Neutrophil (primary cell): Measurements from ENCODE around the gene PCED1B.

Experiments used
- H3K27ac ChIP-seq: fragments of 200-600 bp; sonication (generic); 2 replicates; pipeline ENCODE4 v1.5.1; 2016; ENCODE audit warnings: mild to moderate bottlenecking, moderate library complexity
- H3K27me3 ChIP-seq: fragments of 200-600 bp; sonication (generic); 2 replicates; pipeline ENCODE4 v1.6.0; 2016; ENCODE audit warnings: mild to moderate bottlenecking
- H3K36me3 ChIP-seq: fragments of 200-600 bp; sonication (generic); 2 replicates; pipeline ENCODE4 v1.5.1; 2017
- H3K4me1 ChIP-seq, 2 experiments: fragments of 200-600 bp in 1 of 2; sonication (generic) in 1 of 2; 1 replicate in 1 of 2; 2 replicates in 1 of 2; pipeline versions ENCODE4 v1.5.1 to v1.6.1; 2013 to 2016; ENCODE audit warnings: low read depth in 1 of 2, low read length in 1 of 2, mild to moderate bottlenecking in 1 of 2, moderate library complexity in 1 of 2; ENCODE audit not compliant: control insufficient read depth in 1 of 2, insufficient read depth in 1 of 2
- H3K4me3 ChIP-seq, 2 experiments: fragments of 200-600 bp in 1 of 2; sonication (generic) in 1 of 2; 1 replicate in 1 of 2; 2 replicates in 1 of 2; pipeline ENCODE4 v1.5.1; 2013 to 2016; ENCODE audit warnings: low read depth in 1 of 2, low read length in 1 of 2, mild to moderate bottlenecking in 1 of 2, moderate library complexity in 1 of 2
- H3K9me3 ChIP-seq: fragments of 200-600 bp; sonication (generic); 2 replicates; pipeline ENCODE4 v1.5.1; 2016
- TF ChIP-seq, protein P1 (sequence below): fragments of 200-600 bp; sonication (generic); IDR thresholded peaks from 2 replicates; pipeline ENCODE4 v1.5.1; 2016; ENCODE audit warnings: antibody characterized with exemption

Gene PCED1B

GRCh38 chr12:47209014-47209413 is 129.6 kb downstream of the PCED1B start:
- Histone ChIP-seq H3K36me3 (peaks cover 5% of the 10 kb centered on the region), H3K4me3 (no peak overlapping the region), H3K4me1 (peaks cover 57 to 59% of the 10 kb centered on the region in 2 experiments), H3K9me3 (no peaks in the 10 kb centered on the region), H3K27me3 (no peaks in the 10 kb centered on the region), H3K27ac (peak overlapping the region; percentile 90)
- TF ChIP-seq, protein P1, sequence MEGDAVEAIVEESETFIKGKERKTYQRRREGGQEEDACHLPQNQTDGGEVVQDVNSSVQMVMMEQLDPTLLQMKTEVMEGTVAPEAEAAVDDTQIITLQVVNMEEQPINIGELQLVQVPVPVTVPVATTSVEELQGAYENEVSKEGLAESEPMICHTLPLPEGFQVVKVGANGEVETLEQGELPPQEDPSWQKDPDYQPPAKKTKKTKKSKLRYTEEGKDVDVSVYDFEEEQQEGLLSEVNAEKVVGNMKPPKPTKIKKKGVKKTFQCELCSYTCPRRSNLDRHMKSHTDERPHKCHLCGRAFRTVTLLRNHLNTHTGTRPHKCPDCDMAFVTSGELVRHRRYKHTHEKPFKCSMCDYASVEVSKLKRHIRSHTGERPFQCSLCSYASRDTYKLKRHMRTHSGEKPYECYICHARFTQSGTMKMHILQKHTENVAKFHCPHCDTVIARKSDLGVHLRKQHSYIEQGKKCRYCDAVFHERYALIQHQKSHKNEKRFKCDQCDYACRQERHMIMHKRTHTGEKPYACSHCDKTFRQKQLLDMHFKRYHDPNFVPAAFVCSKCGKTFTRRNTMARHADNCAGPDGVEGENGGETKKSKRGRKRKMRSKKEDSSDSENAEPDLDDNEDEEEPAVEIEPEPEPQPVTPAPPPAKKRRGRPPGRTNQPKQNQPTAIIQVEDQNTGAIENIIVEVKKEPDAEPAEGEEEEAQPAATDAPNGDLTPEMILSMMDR, result no peak

GRCh38 chr12:47210776-47211175 is 131.4 kb downstream of the PCED1B start:
- Histone ChIP-seq H3K27ac (no peak overlapping the region), H3K36me3 (peaks cover 5% of the 10 kb centered on the region), H3K4me1 (peaks cover 73 to 74% of the 10 kb centered on the region in 2 experiments), H3K27me3 (no peaks in the 10 kb centered on the region), H3K9me3 (no peaks in the 10 kb centered on the region), H3K4me3 (no peak overlapping the region)
- TF ChIP-seq, protein P1, result no peak

DNA sequence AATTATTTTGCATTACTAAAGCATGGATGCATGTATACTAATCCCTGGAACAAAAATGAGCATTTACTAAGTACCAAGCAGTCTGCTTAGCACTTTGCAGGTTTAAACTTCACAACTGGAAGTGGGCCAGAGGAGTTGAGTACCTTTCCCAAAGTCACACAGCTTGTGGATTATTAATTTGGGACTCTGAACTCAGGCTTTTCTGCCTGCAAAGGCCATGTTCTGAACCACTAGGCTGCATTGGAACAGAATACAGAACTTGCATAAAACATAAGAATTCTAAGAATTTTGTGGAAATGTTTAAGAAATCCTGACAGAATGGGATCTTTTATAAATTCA is 133.2 kb downstream of the PCED1B start:
- H3K4me3 ChIP-seq, result no peak overlapping the region
- no peaks in the 10 kb centered on the region for H3K27me3 ChIP-seq
- H3K36me3 ChIP-seq, result peaks cover 5% of the 10 kb centered on the region
- peak overlapping the region; percentile 74 for H3K27ac ChIP-seq
- H3K4me1 ChIP-seq, result peaks cover 68% of the 10 kb centered on the region in 2 experiments
- TF ChIP-seq, protein P1, result no peak
- no peaks in the 10 kb centered on the region for H3K9me3 ChIP-seq

GRCh38 chr12:47213396-47213795 is 134.0 kb downstream of the PCED1B start:
- TF ChIP-seq, protein P1, result no peak
- peaks cover 5% of the 10 kb centered on the region for H3K36me3 ChIP-seq
- H3K9me3 ChIP-seq, result no peaks in the 10 kb centered on the region
- H3K4me1 ChIP-seq, result peaks cover 61% of the 10 kb centered on the region in 2 experiments
- no peaks in the 10 kb centered on the region for H3K27me3 ChIP-seq
- no peak overlapping the region for H3K4me3 ChIP-seq
- peak overlapping the region; percentile 11 for H3K27ac ChIP-seq

DNA sequence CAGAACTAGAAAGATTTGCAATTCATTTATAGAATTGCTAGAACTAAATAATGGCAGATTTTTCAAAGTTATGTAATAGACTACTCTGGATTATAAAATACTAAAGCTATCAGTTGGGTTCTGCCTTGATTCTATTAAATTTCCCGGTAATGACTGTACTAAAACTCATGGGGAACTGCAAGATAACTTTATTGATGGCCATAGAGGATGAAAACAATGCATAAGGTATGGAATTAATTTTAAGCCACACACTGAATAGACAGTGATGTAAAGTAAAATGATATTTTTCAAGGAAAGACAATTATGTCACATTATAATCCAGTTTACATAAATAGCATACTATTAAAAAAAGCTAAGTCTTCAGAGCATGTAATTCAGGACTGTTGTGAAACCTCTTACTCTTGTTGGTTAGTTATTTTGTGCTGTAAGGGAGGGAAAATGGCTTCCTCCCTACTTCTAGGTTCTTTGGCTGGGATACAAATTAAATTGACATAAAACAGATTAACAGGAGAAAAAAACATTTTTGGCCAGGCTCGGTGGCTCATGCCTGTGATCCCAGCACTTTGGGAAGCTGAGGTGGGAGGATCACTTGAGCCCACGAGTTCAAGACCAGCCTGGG is 134.7 kb downstream of the PCED1B start:
- Histone ChIP-seq H3K4me1 (peaks cover 54% of the 10 kb centered on the region in 2 experiments), H3K9me3 (no peaks in the 10 kb centered on the region), H3K4me3 (no peak overlapping the region), H3K27me3 (no peaks in the 10 kb centered on the region), H3K27ac (peak overlapping the region; percentile 11), H3K36me3 (peaks cover 1% of the 10 kb centered on the region)
- TF ChIP-seq, protein P1, result no peak
